GM19463 (cell line): ENCODE data around the gene PTBP3.
"Not testable (repeated sequence)": the region's sequence is repeated elsewhere in the genome, so short reads cannot be mapped to it uniquely, and the experiment has no call there.

Experiments used
- ATAC-seq: cut with Tn5 transposase; IDR thresholded peaks from one replicate; pipeline ENCODE4 v1.9.1; 2021; ENCODE audit warnings: mild to moderate bottlenecking, moderate library complexity; ENCODE audit not compliant: unreplicated experiment

PTBP3 gene

GRCh38 chr9:112332977-112333638 lies at the start of gene PTBP3:
TSS of gene PTBP3 (minus strand) at chr9:112333619. CDS start at chr9:112297865, 35,754 bp downstream.
- peak; percentile 53 for ATAC-seq

GRCh38 chr9:112382501-112383364 lies 49.3 kb upstream of the PTBP3 start:
- ATAC-seq, result no peak

- no peak for ATAC-seq
Observed at GRCh38 chr9:112382066-112382465, 48.6 kb upstream of the PTBP3 start.

GRCh38 chr9:112380825-112381221 lies 47.4 kb upstream of the PTBP3 start:
- no peak for ATAC-seq

- peak; percentile 20 for ATAC-seq
Observed at GRCh38 chr9:112380102-112380824, 46.8 kb upstream of the PTBP3 start, which contains the start of gene HSDL2. TSS of gene HSDL2 (plus strand) at chr9:112380108. CDS start at chr9:112380164, 56 bp downstream.

- peak; percentile 78 for ATAC-seq
Observed at GRCh38 chr9:112379177-112380101, 46.0 kb upstream of the PTBP3 start.

- ATAC-seq, result peak; percentile 12
Observed at GRCh38 chr9:112378328-112379176, 45.1 kb upstream of the PTBP3 start.

- no peak for ATAC-seq
Observed at GRCh38 chr9:112377684-112378327, 44.4 kb upstream of the PTBP3 start.

GRCh38 chr9:112377087-112377486 lies 43.7 kb upstream of the PTBP3 start:
- ATAC-seq, result no peak

- no peak for ATAC-seq
Observed at GRCh38 chr9:112375361-112375760, 41.9 kb upstream of the PTBP3 start.

GRCh38 chr9:112374232-112374631 lies 40.8 kb upstream of the PTBP3 start:
- not testable (repeated sequence) for ATAC-seq

GRCh38 chr9:112373666-112374065 lies 40.2 kb upstream of the PTBP3 start:
- not testable (repeated sequence) for ATAC-seq

GRCh38 chr9:112371060-112371459 lies 37.6 kb upstream of the PTBP3 start:
- ATAC-seq, result no peak

GRCh38 chr9:112369817-112370216 lies 36.4 kb upstream of the PTBP3 start:
- no peak for ATAC-seq

GRCh38 chr9:112367465-112367864 lies 34.0 kb upstream of the PTBP3 start:
- no peak for ATAC-seq

- no peak for ATAC-seq
Observed at GRCh38 chr9:112366591-112366990, 33.2 kb upstream of the PTBP3 start.

GRCh38 chr9:112365257-112365656 lies 31.8 kb upstream of the PTBP3 start:
- not testable (repeated sequence) for ATAC-seq

- ATAC-seq, result no peak
Observed at GRCh38 chr9:112364761-112365160, 31.3 kb upstream of the PTBP3 start.

- no peak for ATAC-seq
Observed at GRCh38 chr9:112361601-112362000, 28.2 kb upstream of the PTBP3 start.
